Measurements from ENCODE around the gene CPNE6.

The CPNE6 gene

GRCh38 chr14:24056800-24057184 is 14.6 kb upstream of the CPNE6 start:
- Histone ChIP-seq H3K9me3 (replicated peaks; ENCODE audit: low read length) (no peaks in the 10 kb centered on the region), H3K4me3 (ENCODE audit: low read length) (no peak overlapping the region), H3K27me3 (ENCODE audit: control insufficient read depth, insufficient read depth, low read length) (peaks cover 46% of the 10 kb centered on the region), H3K4me2 (ENCODE audit: low read length) (no peak overlapping the region), H3K36me3 (ENCODE audit: insufficient read depth, low read length) (no peaks in the 10 kb centered on the region), H3K9ac (ENCODE audit: low read depth, low read length) (no peak overlapping the region), H3K4me1 (ENCODE audit: control insufficient read depth, insufficient read depth, low read length) (peaks cover 5% of the 10 kb centered on the region)

- Histone ChIP-seq H3K9ac (ENCODE audit: low read depth, low read length) (no peak overlapping the region), H3K27me3 (ENCODE audit: control insufficient read depth, insufficient read depth, low read length) (peaks cover 49% of the 10 kb centered on the region), H3K4me1 (ENCODE audit: control insufficient read depth, insufficient read depth, low read length) (peaks cover under 1% of the 10 kb centered on the region), H3K9me3 (replicated peaks; ENCODE audit: low read length) (no peaks in the 10 kb centered on the region), H3K4me3 (ENCODE audit: low read length) (no peak overlapping the region), H3K4me2 (ENCODE audit: low read length) (no peak overlapping the region), H3K36me3 (ENCODE audit: insufficient read depth, low read length) (no peaks in the 10 kb centered on the region)
Observed at GRCh38 chr14:24057271-24057670, 14.1 kb upstream of the CPNE6 start.

GRCh38 chr14:24057867-24058259 is 13.5 kb upstream of the CPNE6 start:
- H3K9ac ChIP-seq (ENCODE audit: low read depth, low read length), result no peak overlapping the region
- H3K4me2 ChIP-seq (ENCODE audit: low read length), result no peak overlapping the region
- H3K36me3 ChIP-seq (ENCODE audit: insufficient read depth, low read length), result no peaks in the 10 kb centered on the region
- H3K4me1 ChIP-seq (ENCODE audit: control insufficient read depth, insufficient read depth, low read length), result no peaks in the 10 kb centered on the region
- peaks cover 51% of the 10 kb centered on the region for H3K27me3 ChIP-seq (ENCODE audit: control insufficient read depth, insufficient read depth, low read length)
- H3K9me3 ChIP-seq (replicated peaks; ENCODE audit: low read length), result no peaks in the 10 kb centered on the region
- H3K4me3 ChIP-seq (ENCODE audit: low read length), result no peak overlapping the region

- Histone ChIP-seq H3K4me3 (ENCODE audit: low read length) (no peak overlapping the region), H3K27me3 (ENCODE audit: control insufficient read depth, insufficient read depth, low read length) (peaks cover 48% of the 10 kb centered on the region), H3K4me1 (ENCODE audit: control insufficient read depth, insufficient read depth, low read length) (no peaks in the 10 kb centered on the region), H3K9me3 (replicated peaks; ENCODE audit: low read length) (no peaks in the 10 kb centered on the region), H3K9ac (ENCODE audit: low read depth, low read length) (no peak overlapping the region), H3K4me2 (ENCODE audit: low read length) (no peak overlapping the region), H3K36me3 (ENCODE audit: insufficient read depth, low read length) (no peaks in the 10 kb centered on the region)
Observed at GRCh38 chr14:24058260-24058950, 13.0 kb upstream of the CPNE6 start.

GRCh38 chr14:24058951-24059475 is 12.3 kb upstream of the CPNE6 start:
- no peaks in the 10 kb centered on the region for H3K36me3 ChIP-seq (ENCODE audit: insufficient read depth, low read length)
- H3K4me3 ChIP-seq (ENCODE audit: low read length), result no peak overlapping the region
- no peak overlapping the region for H3K9ac ChIP-seq (ENCODE audit: low read depth, low read length)
- H3K27me3 ChIP-seq (ENCODE audit: control insufficient read depth, insufficient read depth, low read length), result peaks cover 42% of the 10 kb centered on the region
- no peaks in the 10 kb centered on the region for H3K9me3 ChIP-seq (replicated peaks; ENCODE audit: low read length)
- H3K4me2 ChIP-seq (ENCODE audit: low read length), result no peak overlapping the region
- no peaks in the 10 kb centered on the region for H3K4me1 ChIP-seq (ENCODE audit: control insufficient read depth, insufficient read depth, low read length)

GRCh38 chr14:24059841-24060388 is 11.4 kb upstream of the CPNE6 start:
- H3K9ac ChIP-seq (ENCODE audit: low read depth, low read length), result no peak overlapping the region
- no peaks in the 10 kb centered on the region for H3K9me3 ChIP-seq (replicated peaks; ENCODE audit: low read length)
- H3K36me3 ChIP-seq (ENCODE audit: insufficient read depth, low read length), result no peaks in the 10 kb centered on the region
- no peaks in the 10 kb centered on the region for H3K4me1 ChIP-seq (ENCODE audit: control insufficient read depth, insufficient read depth, low read length)
- H3K27me3 ChIP-seq (ENCODE audit: control insufficient read depth, insufficient read depth, low read length), result peaks cover 35% of the 10 kb centered on the region
- H3K4me3 ChIP-seq (ENCODE audit: low read length), result no peak overlapping the region
- H3K4me2 ChIP-seq (ENCODE audit: low read length), result no peak overlapping the region

GRCh38 chr14:24060443-24060842 is 10.9 kb upstream of the CPNE6 start:
- H3K9me3 ChIP-seq (replicated peaks; ENCODE audit: low read length), result no peaks in the 10 kb centered on the region
- H3K27me3 ChIP-seq (ENCODE audit: control insufficient read depth, insufficient read depth, low read length), result peaks cover 39% of the 10 kb centered on the region
- no peak overlapping the region for H3K4me2 ChIP-seq (ENCODE audit: low read length)
- H3K4me1 ChIP-seq (ENCODE audit: control insufficient read depth, insufficient read depth, low read length), result no peaks in the 10 kb centered on the region
- no peak overlapping the region for H3K4me3 ChIP-seq (ENCODE audit: low read length)
- no peak overlapping the region for H3K9ac ChIP-seq (ENCODE audit: low read depth, low read length)
- H3K36me3 ChIP-seq (ENCODE audit: insufficient read depth, low read length), result no peaks in the 10 kb centered on the region

GRCh38 chr14:24060984-24061913 is 10.1 kb upstream of the CPNE6 start:
- Histone ChIP-seq H3K4me3 (ENCODE audit: low read length) (no peak overlapping the region), H3K9me3 (replicated peaks; ENCODE audit: low read length) (no peaks in the 10 kb centered on the region), H3K4me1 (ENCODE audit: control insufficient read depth, insufficient read depth, low read length) (no peaks in the 10 kb centered on the region), H3K27me3 (ENCODE audit: control insufficient read depth, insufficient read depth, low read length) (peaks cover 41% of the 10 kb centered on the region), H3K9ac (ENCODE audit: low read depth, low read length) (no peak overlapping the region), H3K36me3 (ENCODE audit: insufficient read depth, low read length) (no peaks in the 10 kb centered on the region), H3K4me2 (ENCODE audit: low read length) (no peak overlapping the region)

- Histone ChIP-seq H3K4me1 (ENCODE audit: control insufficient read depth, insufficient read depth, low read length) (no peaks in the 10 kb centered on the region), H3K4me3 (ENCODE audit: low read length) (no peak overlapping the region), H3K36me3 (ENCODE audit: insufficient read depth, low read length) (no peaks in the 10 kb centered on the region), H3K4me2 (ENCODE audit: low read length) (no peak overlapping the region), H3K9ac (ENCODE audit: low read depth, low read length) (no peak overlapping the region), H3K27me3 (ENCODE audit: control insufficient read depth, insufficient read depth, low read length) (peaks cover 42% of the 10 kb centered on the region), H3K9me3 (replicated peaks; ENCODE audit: low read length) (no peaks in the 10 kb centered on the region)
Observed at GRCh38 chr14:24062216-24062980, 9.0 kb upstream of the CPNE6 start.

- Histone ChIP-seq H3K4me1 (ENCODE audit: control insufficient read depth, insufficient read depth, low read length) (no peaks in the 10 kb centered on the region), H3K9me3 (replicated peaks; ENCODE audit: low read length) (no peaks in the 10 kb centered on the region), H3K4me3 (ENCODE audit: low read length) (no peak overlapping the region), H3K9ac (ENCODE audit: low read depth, low read length) (no peak overlapping the region), H3K4me2 (ENCODE audit: low read length) (no peak overlapping the region), H3K36me3 (ENCODE audit: insufficient read depth, low read length) (no peaks in the 10 kb centered on the region), H3K27me3 (ENCODE audit: control insufficient read depth, insufficient read depth, low read length) (peaks cover 48% of the 10 kb centered on the region)
Observed at GRCh38 chr14:24063263-24063836, 8.0 kb upstream of the CPNE6 start.

Data from skeletal muscle satellite cell (primary cell).